Measurements from ENCODE around the gene SPARCL1. TPM values are rescaled to one million over a fixed set of nuclear protein-coding genes. Genes with fewer than 3 reads are reported as not detected.

SPARCL1 gene
- total RNA-seq, 2 donors from 2014 or later = 18.4 to 84.0 TPM

GRCh38 chr4:87444741-87445140 is 84.4 kb downstream of the SPARCL1 start:
- intact Hi-C loops (cut with DNase I) = no loop called here
- Histone ChIP-seq H3K9me3 (no peaks in the 10 kb centered on the region), H3K27ac (no peak overlapping the region), H3K27me3 (no peaks in the 10 kb centered on the region), H3K4me1 (no peaks in the 10 kb centered on the region), H3K4me3 (no peak overlapping the region), H3K36me3 (no peaks in the 10 kb centered on the region), H3K9ac (ENCODE audit: low read depth in 2 of 2, low read length in 2 of 2) (no peak overlapping the region)
- no peak for DNase-seq
- no peak for TF ChIP-seq CTCF (IDR thresholded peaks at IDR 0.05)

GRCh38 chr4:87442889-87443288 is 86.3 kb downstream of the SPARCL1 start:
- Histone ChIP-seq H3K9ac (ENCODE audit: low read depth in 2 of 2, low read length in 2 of 2) (no peak overlapping the region), H3K36me3 (no peaks in the 10 kb centered on the region), H3K4me1 (no peaks in the 10 kb centered on the region), H3K27me3 (no peaks in the 10 kb centered on the region), H3K4me3 (no peak overlapping the region), H3K9me3 (no peaks in the 10 kb centered on the region), H3K27ac (no peak overlapping the region)
- DNase-seq = no peak
- no peak for TF ChIP-seq CTCF (IDR thresholded peaks at IDR 0.05)
- intact Hi-C loops (cut with DNase I) = no loop called here

- DNase-seq = no peak
- no peak overlapping the region for H3K9ac ChIP-seq (ENCODE audit: low read depth in 2 of 2, low read length in 2 of 2)
- intact Hi-C loops (cut with DNase I) = no loop called here
- H3K27ac ChIP-seq = no peak overlapping the region
- no peaks in the 10 kb centered on the region for H3K4me1 ChIP-seq
- H3K36me3 ChIP-seq = no peaks in the 10 kb centered on the region
- H3K4me3 ChIP-seq = no peak overlapping the region
- no peaks in the 10 kb centered on the region for H3K27me3 ChIP-seq
- H3K9me3 ChIP-seq = no peaks in the 10 kb centered on the region
- no peak for TF ChIP-seq CTCF (IDR thresholded peaks at IDR 0.05)
Observed at GRCh38 chr4:87433342-87433741, 95.8 kb downstream of the SPARCL1 start.

GRCh38 chr4:87430038-87430437 is 99.1 kb downstream of the SPARCL1 start:
- H3K4me1 ChIP-seq = peaks cover 5% of the 10 kb centered on the region
- H3K27me3 ChIP-seq = no peaks in the 10 kb centered on the region
- no peak overlapping the region for H3K9ac ChIP-seq (ENCODE audit: low read depth in 2 of 2, low read length in 2 of 2)
- H3K27ac ChIP-seq = no peak overlapping the region
- H3K36me3 ChIP-seq = no peaks in the 10 kb centered on the region
- no peak overlapping the region for H3K4me3 ChIP-seq
- intact Hi-C loops (cut with DNase I) = no loop called here
- no peak for DNase-seq
- no peak for TF ChIP-seq CTCF (IDR thresholded peaks at IDR 0.05)
- no peaks in the 10 kb centered on the region for H3K9me3 ChIP-seq

- Histone ChIP-seq H3K27ac (no peak overlapping the region), H3K36me3 (no peaks in the 10 kb centered on the region), H3K4me1 (peaks cover 5% of the 10 kb centered on the region), H3K27me3 (no peaks in the 10 kb centered on the region), H3K4me3 (no peak overlapping the region), H3K9ac (ENCODE audit: low read depth in 2 of 2, low read length in 2 of 2) (no peak overlapping the region), H3K9me3 (no peaks in the 10 kb centered on the region)
- intact Hi-C loops (cut with DNase I) = no loop called here
- DNase-seq = no peak
- no peak for TF ChIP-seq CTCF (IDR thresholded peaks at IDR 0.05)
Observed at GRCh38 chr4:87428979-87429378, 100.2 kb downstream of the SPARCL1 start.

- no peak for DNase-seq
- TF ChIP-seq CTCF (IDR thresholded peaks at IDR 0.05) = no peak
- no peak overlapping the region for H3K27ac ChIP-seq
- no peaks in the 10 kb centered on the region for H3K36me3 ChIP-seq
- intact Hi-C loops (cut with DNase I) = no loop called here
- no peaks in the 10 kb centered on the region for H3K9me3 ChIP-seq
- H3K9ac ChIP-seq (ENCODE audit: low read depth in 2 of 2, low read length in 2 of 2) = no peak overlapping the region
- no peaks in the 10 kb centered on the region for H3K27me3 ChIP-seq
- no peak overlapping the region for H3K4me3 ChIP-seq
- peaks cover 5% of the 10 kb centered on the region for H3K4me1 ChIP-seq
Observed at GRCh38 chr4:87427518-87427868, 101.7 kb downstream of the SPARCL1 start.

Measured in colonic mucosa (tissue), 4 donors.